ENCODE results near the gene VAC14.
"Not testable (repeated sequence)": the region's sequence is repeated elsewhere in the genome, so short reads cannot be mapped to it uniquely, and the experiment has no call there.

Gene VAC14

DNA sequence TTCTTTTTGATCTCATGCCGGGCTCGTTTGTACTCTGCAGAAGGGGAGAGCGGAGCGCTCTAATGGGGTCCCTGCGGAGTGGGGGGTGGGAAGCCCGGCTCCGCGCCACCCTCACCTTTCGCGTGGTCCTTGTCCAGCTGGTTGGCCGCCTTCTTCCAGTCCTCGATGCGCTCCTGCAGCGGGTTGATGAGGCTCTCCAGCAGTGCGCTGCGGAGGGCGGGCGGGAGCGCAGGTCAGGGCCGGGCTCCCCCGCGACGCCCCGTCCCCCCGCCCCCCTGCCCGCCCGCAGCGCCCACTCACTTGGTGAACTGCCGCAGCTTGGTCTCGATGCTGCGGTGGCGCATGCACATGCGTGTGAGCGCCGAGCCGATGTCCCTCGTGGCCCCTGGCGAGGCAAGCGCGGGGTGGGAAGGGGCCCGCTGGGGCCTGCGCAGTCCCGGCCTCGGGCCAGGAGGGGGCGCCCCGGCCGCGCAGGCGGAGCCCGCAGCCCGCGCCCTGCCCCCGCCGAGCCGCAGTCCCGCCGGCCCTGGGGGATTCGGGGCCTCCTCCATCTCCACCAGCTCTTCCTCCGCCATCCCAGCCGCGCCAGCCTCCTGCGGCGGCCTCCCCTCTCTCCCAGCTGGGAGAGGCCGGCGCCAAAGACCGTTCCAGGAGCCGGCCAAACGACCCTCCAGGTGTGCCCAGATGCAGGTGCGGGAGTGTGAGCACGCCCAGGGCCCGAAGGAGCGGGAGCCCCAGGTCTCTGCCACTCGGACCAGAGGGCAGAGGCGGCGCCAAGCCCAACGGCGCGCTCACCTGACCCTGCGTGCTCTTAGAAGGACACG lies 121.1 kb downstream of the VAC14 start:
- DNase-seq (ENCODE audit: low spot score), result peak; percentile 77

DNA sequence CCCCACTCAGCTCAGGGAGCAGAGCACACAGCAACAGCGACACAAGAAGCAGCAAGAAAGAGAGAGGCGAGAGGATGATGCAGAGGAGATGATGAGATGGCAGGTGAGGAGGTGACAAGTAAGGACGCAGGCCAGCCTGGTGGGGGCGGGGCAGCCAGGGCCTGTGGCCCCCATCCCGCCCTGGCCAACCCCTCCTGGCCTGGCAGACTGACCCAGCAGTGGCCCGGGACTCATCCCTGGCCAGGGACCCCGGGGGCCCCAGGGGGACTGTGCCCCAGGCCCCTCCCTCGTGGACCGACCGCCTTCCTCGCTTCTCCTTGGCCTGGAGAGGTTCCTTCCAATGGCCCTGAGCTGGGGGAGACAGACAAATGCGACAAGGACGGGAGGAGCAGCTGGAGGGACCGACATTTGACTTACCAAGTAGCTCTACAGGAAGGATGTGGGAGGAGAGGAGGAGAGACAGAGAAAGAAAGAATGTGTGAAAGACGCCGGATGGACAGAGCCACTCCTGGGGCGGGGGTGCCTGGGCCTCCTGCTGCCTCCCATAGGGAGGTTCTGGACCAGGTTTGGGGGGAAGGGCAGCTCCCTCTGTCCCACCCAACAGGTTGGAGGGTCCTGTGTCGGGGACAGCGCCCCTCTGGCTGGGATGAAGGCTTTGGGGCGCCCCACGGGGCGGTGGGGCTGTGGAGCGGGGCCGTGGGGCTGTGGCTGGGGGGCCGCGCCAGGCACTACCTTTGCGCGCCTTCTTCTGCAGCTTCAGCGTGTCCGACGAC lies 121.9 kb downstream of the VAC14 start:
- DNase-seq (ENCODE audit: low spot score), result no peak

DNA sequence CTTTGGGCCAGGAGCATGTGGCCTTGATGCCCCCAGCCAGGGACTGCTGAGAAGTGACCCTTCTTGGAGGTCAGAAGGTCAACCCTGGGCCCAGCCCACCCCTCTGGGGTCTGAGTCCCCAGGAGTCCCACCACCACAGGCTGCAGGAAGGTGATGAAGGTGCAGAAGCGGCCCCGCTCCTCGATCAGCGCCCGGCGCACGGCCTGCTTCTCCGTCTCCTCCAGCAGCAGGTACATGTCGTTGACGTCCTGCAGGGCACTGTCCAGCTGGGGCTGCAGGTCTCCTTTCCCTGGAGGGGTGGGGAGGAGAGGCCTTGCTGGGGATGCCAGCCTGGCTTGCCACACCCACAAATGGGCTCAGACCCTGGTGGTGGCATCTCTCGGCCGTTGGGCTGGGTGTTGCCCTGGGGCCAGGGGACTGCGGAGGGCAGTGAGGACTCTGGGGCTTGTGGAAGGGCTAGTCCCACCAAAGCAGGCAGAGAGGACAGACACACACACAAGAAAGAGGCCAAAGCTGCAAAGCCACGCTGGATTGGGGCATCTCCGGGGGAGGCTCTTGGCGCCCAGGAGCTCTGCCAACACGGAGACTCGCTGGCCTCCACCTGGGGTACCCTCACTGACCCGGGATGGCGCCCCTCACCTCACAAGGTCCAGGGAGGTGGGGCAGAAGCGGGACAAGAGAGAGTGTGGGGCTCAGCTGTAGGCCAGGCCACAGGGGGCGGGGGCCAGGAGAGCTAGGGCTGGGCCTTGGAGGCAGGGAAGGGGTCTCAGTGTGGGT lies 122.6 kb downstream of the VAC14 start:
- DNase-seq (ENCODE audit: low spot score), result no peak

DNA sequence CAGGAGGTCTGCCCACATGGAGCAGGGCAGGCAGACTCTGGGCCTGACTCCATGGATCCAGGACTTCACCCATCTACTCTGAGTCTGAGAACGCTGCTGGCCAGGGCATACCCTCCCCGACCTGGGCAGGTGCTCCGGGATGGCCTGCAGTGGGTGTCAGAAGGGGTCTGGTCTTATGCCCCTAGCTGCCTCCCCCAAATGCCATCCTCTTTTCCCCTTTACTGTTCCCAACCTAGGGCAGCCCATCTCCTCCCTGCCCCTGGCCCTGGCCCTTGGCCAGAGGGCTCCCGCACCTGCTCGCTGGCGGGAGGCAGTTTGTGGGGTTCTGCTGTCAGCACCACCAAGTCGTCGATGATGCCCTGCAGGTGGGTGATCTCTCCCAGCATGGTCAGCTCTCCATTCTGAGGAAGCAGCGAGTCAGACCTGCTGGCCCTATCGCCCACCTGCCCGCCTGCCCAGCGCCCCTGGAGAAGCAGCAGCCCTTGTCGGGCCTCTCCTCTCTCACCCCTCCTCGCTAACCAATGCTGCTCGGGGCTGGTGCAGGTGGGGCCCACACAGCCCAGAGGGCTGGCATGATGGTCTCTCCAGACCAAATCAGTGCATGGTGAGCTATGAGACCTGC lies 123.3 kb downstream of the VAC14 start:
- no peak for DNase-seq (ENCODE audit: low spot score)

DNA sequence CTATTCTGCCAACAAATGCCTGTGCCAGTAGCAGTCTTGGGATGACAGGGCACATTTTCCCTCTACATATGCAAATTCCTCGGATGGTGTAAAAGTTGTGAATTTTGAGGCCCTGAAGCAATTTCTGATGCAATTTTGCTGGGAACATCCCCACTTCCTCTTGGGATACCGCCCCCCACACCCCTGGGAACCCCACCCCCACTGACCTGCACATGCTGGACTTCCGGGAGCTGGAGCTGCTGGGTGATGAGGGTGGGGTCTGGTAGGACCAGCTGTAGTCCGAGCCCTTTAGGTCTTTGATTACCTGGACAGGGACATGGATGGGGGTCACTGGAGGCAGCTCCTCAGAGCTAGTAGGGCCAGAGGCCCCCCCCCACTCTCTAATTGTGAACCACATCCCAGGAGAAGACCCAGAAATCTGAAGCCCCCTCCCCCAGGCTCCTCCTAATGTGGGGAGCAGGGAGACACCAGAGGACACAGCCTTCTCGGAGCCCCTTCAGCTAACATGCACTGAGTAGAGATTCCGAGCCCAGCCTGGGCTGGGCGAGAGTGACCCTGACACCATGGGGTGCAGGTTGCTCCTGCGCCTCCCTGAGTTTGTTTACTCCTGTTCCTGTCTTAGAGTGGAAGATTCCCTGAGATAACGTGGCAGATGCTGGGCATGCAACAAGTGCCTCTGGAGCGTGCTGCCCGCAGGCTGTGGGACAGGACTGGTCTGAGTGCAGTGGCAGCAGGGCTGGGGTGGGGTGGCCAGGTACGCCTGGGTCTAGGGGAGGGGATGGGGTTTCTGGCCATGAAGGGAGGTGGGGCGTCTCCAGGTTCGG lies 124.1 kb downstream of the VAC14 start:
- DNase-seq (ENCODE audit: low spot score), result no peak

DNA sequence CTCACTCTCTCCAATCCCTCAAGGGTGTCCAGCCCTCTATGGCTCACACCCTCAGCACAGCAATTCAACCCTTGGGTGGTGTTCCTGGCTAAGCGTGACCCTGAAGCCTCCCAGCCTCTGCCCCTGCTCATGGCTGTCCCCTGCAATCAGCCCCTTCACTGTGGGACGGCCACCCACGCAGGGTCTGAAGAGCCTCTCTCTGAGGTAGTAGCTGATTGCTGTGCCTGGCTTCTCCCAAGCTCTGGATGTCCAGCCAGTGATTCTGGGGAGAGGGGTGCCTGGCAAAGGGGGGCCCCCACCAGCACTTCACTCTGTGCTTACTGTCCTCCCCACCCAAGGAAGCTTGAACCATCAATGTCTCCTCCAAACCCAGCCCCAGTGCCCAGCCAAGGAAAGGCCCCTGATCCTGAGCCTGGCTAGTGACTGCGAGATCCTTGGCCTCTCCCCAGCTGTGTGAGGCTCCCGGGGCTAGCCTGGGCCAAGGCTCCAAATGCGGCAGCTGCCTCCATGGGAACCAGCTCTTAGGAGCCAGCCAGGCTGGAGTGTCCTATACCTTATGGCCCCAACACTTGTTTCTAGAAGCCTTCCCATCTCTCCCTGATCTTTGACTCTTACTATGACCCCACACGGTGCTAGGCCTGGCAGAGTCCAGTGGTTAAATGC lies 125.0 kb downstream of the VAC14 start:
- no peak for DNase-seq (ENCODE audit: low spot score)

DNA sequence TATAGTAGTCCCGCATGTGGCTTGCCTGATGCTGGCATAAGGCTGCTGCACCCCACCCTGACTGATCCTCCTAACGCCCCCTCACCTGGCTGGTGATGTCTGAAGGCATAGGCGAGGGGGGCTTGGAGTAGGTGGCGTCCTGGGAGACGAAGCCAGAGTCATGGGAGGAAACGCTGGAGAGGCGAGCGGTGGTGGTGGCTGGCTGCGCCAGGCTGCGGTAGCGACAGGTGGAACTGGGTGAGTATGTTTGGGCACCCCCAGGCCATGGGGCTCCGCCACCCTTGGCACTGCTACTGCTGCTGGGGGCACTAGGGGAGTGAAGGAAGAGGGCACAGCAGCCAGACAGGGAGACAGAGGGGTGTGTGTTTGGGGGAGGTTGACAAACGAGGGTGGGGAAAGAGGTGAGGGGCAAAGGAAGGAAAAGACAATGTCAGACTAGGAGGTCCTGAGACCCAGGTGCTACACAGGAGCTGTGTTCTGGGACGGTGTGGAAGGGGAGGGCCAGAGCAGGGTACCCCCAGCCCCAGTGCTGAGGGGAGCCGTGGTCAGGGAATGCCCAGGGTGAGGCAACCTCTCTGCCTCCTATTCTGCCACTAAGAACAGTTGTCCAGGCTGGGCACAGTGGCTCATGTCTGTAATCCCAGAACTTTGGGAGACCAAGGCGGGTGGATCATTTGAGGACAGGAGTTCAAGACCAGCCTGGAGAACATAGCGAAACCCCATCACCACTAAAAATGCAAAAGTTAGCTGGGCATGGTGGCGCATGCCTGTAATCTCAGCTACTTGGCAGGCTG lies 126.5 kb downstream of the VAC14 start:
- DNase-seq (ENCODE audit: low spot score), result no peak

DNA sequence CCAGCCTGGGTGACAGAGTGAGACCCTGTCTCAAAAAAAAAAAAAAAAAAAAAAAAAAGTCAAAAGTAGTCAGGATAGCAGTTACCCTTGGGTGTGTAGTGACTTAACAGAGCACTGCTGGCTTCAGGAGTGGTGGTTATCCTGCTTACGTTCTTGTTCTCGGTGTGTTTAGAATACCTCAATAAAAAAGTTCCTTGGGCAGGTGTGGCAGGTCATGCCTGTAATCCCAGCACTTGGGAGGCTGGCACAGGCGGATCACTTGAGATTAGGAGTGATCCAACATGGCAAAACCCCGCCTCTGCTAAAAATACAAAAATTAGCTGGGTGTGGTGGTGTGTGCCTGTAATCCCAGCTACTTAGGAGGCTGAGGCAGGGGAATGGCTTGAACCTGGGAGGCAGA lies 130.0 kb downstream of the VAC14 start:
- not testable (repeated sequence) for DNase-seq (ENCODE audit: low spot score)

DNA sequence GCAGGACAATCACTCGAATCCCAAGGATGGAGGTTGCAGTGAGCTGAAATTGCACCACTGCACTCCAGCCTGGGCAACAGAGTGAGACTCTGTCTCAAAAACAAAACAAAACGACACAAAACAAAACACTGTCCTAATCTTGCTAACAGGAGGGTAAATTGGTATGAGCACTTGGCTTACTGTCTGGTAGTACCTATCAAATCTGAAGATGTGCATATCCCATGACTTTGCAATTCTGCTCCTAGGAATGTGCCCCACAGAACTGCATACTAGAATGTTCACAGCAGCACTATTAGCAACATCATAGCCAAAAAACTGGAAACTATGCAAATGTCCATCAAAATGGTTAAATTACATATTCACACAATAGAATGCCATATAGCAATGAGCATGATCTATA lies 130.8 kb downstream of the VAC14 start:
- DNase-seq (ENCODE audit: low spot score), result no peak

DNA sequence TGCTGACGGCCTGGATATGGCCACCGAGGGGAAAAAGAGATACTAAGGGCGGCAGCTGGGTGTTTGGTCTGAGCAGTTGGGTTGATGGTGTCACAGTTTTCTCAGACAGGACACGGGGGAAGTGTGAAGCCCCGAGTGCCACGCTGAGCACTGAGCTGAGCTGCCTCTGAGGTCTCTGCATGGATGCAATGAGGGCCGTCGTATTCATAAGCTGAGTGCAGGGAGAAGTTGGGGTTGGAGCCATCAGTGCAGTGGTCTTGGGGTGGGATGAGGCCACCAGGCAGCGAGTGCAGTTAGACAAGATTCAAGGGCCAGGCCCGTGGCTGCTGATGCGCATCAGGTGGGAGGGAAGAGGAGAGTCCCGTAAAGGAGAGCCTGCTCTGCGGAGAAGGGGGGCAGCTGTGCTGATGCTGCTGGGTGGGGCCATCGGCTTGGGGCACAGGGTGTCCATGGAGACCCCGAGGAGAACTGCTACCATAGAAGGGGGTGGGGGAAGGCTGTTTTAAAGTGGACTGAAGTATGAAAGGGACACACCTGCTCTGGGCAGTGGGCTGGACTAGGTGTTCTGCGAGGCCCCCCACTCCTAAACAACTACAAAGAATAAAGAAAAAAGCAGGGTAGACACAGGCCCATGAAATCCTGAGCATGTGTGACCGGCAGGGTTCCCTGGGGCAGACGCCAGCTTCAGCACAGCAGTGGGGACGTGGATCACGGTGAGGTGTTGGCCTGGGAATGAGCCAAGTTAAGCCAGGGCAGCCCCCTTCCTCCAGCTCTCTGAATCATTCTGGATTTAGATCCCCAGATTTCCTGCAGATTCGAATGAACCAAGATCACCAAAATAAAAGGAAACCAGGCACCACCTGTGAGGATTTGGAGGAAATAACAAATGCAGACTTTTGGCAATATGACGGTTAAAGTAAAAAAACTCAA lies 134.9 kb downstream of the VAC14 start:
- no peak for DNase-seq (ENCODE audit: low spot score)

DNA sequence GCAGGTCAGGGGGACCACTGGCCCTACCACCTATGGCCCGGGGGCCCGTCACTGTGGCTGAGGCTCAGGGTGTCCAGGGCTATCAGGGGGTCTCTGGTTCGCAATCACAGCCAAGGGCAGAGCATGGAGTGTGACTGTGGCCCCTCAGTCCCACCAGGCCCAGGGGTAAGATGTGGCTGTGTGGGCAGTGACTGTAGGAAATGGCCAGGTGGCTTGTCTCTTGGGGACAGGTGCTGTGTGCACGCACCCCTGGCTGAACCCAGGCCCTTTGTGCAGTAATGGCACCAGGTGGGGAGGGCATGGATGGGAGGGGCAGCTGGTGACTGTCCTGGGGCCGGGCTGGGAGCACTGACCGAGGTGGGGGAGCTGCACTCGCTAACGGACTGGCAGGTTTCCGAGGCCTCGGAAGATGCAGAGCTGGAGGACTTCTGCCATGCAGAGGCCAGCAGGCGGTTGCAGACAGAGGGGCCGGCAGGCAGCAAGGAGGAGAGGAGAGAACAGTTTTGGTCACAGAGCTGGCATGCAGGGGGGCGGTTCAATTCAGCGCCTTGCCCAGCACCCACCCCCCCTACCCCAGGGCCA lies 135.8 kb downstream of the VAC14 start:
- peak; percentile 13 for DNase-seq (ENCODE audit: low spot score)

DNA sequence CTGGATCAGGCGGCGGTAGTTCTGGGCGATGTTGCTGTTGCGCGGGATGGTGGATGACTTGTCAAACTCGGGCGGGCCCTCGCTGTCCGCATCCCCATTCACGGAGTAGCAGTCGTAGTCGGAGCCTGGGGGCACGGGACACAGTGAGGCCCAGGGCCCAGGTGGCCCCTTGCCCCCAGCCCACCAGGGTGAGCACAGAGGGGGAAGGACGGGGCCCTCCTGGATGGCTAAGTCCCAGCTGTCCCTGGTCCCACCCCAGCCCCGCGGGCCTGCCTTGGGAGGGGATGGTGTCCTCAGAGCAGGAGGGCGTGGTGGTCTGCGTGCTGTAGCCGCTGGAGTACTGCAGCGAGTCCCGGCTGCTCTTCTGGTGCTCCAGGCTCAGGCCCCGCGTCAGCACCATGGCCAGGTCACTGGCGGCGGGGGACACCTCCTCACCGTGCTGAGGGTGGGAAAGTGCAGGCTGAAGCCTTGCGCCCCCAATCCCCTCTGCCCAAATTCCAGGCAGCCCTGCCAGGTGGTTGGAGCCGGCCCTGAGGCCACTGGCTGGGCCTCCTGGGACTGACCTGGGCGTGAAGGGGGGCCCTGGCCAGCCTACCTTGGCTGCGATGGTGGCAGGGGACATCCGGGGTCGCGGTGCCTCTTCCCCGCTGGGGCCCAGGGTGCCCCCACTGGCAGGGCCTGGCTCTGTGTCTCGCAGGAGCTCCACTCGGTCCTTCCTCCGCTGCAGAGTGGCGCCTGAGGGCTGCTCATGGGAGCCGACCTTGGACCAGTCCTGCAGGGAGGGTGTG lies 136.4 kb downstream of the VAC14 start:
- DNase-seq (ENCODE audit: low spot score), result peak; percentile 21

DNA sequence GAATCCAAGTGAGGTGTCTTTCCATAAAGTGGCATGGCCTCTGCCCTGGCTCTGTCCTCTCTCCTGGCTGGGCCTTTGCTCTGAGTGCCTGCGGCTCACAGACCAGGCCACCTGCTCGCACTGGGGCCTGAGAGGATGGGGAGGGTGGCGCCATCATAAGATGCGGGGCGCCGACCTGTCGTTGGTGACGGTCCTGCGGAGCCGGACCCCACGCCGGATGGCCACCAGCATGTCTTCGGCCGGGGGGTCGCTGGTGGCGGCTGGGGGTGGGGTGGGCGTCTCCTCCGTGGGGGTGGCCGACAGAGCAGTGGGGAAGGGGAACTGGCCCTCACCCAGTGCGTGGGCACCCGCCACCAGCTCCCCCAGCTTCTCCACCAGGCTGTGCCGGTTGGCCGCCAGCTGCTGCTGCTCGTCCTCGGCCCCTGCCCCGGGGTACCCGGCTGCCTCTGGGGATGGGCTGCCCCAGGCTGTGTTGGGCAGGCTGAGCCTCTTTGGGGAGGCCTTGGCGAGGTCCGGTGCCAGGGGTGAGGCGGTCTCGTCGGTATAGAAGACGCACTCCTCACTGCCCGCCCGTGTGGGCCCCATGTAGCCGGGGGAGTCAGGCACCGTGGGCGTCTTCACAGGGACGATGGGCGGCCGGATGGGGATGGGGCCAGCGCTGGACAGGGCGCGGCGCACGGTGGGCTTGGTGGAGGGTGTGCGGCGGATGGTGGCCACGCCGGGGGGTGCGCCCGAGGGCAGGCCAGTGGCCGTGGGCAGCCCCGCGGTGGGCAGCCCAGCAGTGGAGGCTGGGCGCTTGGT lies 137.2 kb downstream of the VAC14 start:
- peak; percentile 30 for DNase-seq (ENCODE audit: low spot score)

DNA sequence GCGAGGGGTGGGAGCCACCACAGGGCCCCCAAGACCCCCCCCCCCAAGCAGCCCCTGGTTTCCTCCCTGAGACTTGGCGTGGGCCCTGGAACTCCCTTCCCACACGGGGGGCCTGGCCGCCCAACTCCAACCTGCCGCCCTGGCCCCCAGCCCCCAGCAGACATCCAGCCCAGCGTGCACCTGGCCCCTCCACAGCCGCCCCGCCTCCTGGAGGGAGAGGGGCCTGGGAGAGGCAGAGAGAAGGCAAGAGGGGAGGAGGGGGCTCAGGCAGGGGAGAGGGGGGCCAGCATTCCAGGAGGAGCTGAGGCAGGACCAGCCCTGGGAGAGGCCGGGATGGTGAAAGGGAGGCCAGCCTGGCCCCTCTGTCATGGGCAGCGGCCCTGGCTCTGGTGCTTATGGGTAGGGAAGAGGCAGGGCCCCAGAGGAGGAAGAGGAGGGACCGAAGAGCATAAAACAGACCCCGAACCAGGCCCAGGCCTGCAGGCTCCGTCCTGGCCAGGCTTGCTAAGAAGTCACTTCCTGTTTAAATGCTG lies 137.9 kb downstream of the VAC14 start:
- DNase-seq (ENCODE audit: low spot score), result peak; percentile 28

DNA sequence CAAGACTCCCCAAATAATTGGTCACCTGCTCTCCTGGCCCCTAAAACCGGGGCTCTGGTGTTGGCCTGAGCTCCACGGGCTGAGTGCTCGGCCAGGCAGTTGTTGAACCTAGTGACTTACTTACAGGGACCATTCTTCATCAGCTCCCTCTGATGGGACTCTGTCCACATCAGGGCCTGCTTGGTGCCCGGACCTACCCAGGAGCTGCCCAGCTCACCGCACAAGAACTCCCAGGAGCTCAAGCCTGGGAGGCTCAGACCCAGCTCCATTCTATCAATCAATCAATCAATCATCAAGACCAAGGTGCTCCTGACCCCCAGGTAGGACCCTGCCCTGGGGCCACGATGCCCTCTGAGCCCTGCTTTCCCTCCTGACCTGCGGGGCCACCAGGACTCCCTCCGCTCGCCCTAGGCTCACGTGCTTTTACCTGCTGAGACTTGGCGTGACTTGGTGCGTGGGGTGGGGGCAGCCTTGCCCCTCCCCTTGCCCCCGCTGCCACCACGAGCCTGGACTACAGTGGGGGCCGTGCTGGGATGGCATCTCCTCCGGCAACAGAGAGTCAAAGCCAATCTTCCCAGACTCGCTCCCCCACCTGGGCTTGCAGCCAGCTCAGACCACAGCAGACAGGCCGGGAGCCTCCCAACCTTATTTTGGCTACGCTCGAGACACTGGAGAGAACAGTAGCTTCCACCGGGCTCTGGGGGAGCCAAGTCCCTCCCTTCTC lies 138.9 kb downstream of the VAC14 start:
- DNase-seq (ENCODE audit: low spot score), result no peak

DNA sequence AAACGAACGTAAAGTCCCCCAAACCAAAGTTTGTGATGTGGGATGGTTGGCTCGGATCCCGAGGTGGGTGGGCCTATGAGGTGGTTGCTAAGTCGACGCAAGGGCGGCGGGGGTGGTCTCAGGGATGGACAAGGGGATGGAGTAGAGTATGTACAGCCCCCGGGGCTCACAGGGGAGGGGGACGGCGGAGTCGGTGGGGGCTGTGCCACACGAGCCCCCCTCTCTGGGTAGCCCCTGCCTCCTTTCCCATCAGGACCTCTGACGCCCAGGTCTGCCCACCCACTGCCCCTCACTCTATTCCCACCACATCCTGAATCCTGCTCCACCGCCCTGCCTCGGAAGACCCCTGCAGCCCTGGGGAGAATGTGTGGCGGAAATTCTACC lies 139.4 kb downstream of the VAC14 start:
- DNase-seq (ENCODE audit: low spot score), result no peak
